GM18526 (cell line): ENCODE results near the gene CATSPER3.

Source experiments
- POLR2A ChIP-seq: IDR thresholded peaks from 3 replicates; pipeline ENCODE4 v1.6.1; 2011; ENCODE audit not compliant: insufficient read length; ENCODE audit errors: extremely low read depth

Gene CATSPER3

GRCh38 chr5:135055396-135055795, 87.7 kb downstream of the CATSPER3 start:
- no peak for TF ChIP-seq POLR2A

GRCh38 chr5:135056316-135057030, 88.8 kb downstream of the CATSPER3 start:
- no peak for TF ChIP-seq POLR2A

- TF ChIP-seq POLR2A: no peak
Measured at GRCh38 chr5:135057233-135057632, 89.5 kb downstream of the CATSPER3 start.

- TF ChIP-seq POLR2A: no peak
Measured at GRCh38 chr5:135058331-135058732, 90.6 kb downstream of the CATSPER3 start.

GRCh38 chr5:135059000-135059923, 91.6 kb downstream of the CATSPER3 start:
- no peak for TF ChIP-seq POLR2A

- TF ChIP-seq POLR2A: no peak
Measured at GRCh38 chr5:135060021-135060420, 92.3 kb downstream of the CATSPER3 start.

GRCh38 chr5:135061001-135061400, 93.3 kb downstream of the CATSPER3 start:
- no peak for TF ChIP-seq POLR2A
